Glutamatergic neuron (in vitro differentiated cells): ENCODE results near the gene C8G. TPM values are rescaled to one million over a fixed set of nuclear protein-coding genes. Genes with fewer than 3 reads are reported as not detected.

Source experiments
- DNase-seq: peaks from one replicate; pipeline ENCODE4 v3.0.0; 2022
- H3K27ac Mint-ChIP-seq: one replicate; pipeline ENCODE4 v1.8.0; 2020; ENCODE audit warnings: mild to moderate bottlenecking, mixed read lengths, inconsistent platforms; ENCODE audit not compliant: unreplicated experiment
- H3K27me3 Mint-ChIP-seq: one replicate; pipeline ENCODE4 v1.8.0; 2020; ENCODE audit warnings: mild to moderate bottlenecking, moderate library complexity, mixed read lengths, inconsistent platforms; ENCODE audit not compliant: unreplicated experiment
- H3K36me3 Mint-ChIP-seq: one replicate; pipeline ENCODE4 v1.8.0; 2020; ENCODE audit warnings: mild to moderate bottlenecking, mixed read lengths, inconsistent platforms; ENCODE audit not compliant: unreplicated experiment
- H3K4me1 Mint-ChIP-seq: one replicate; pipeline ENCODE4 v1.8.0; 2020; ENCODE audit warnings: mild to moderate bottlenecking, low read depth, mixed read lengths, inconsistent platforms; ENCODE audit not compliant: unreplicated experiment
- H3K4me3 Mint-ChIP-seq: one replicate; pipeline ENCODE4 v1.8.0; 2020; ENCODE audit warnings: mild to moderate bottlenecking, mixed read lengths, inconsistent platforms; ENCODE audit not compliant: unreplicated experiment
- H3K9me3 Mint-ChIP-seq: one replicate; pipeline ENCODE4 v1.8.0; 2020; ENCODE audit warnings: mild to moderate bottlenecking, moderate library complexity, mixed read lengths, inconsistent platforms; ENCODE audit not compliant: unreplicated experiment
- CTCF ChIP-seq: fragments of 200-600 bp; sonication (generic); IDR thresholded peaks from one replicate; pipeline ENCODE4 v1.5.0; 2021; ENCODE audit not compliant: partially characterized antibody, unreplicated experiment
- total RNA-seq: library from RNA; stranded (reverse); fragmentation: NEBNext Ultra II Directional; extraction: Animal tissue kit (Norgen Biotek cat#: 25700); gene quantifications from one replicate; pipeline ENCODE4 v1.2.1, GENCODE V29; 2021; ENCODE audit not compliant: unreplicated experiment

Gene C8G
- total RNA-seq, 1 donor from 2014 or later, result 14.5 TPM

DNA sequence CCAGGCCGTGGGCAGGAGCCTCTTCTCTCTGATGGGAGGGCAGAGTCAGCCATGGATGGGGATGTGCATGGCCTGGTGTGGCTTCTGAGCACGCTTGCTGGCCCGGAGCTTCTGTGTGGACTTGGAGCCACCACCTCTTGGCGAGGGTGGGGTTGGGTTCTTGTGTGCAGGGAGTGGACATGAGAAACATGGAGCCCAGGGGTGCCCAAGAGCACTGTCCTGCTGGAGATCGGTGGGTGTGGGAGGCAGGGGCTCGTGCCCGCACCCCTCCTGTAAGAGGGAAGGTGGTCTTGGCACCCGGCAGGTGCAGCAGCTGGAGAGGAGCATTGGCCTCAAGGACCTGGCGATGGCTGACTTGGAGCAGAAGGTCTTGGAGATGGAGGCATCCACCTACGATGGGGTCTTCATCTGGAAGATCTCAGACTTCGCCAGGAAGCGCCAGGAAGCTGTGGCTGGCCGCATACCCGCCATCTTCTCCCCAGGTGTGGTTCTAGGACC lies 24.3 kb upstream of the C8G start:
- H3K4me1 Mint-ChIP-seq, result peaks cover 5% of the 10 kb centered on the region
- no peak for DNase-seq
- H3K27me3 Mint-ChIP-seq, result peaks cover 4% of the 10 kb centered on the region
- no peak overlapping the region for H3K4me3 Mint-ChIP-seq
- peaks cover 8% of the 10 kb centered on the region for H3K9me3 Mint-ChIP-seq
- no peak overlapping the region for H3K27ac Mint-ChIP-seq
- no peak for TF ChIP-seq CTCF
- H3K36me3 Mint-ChIP-seq, result no peaks in the 10 kb centered on the region

DNA sequence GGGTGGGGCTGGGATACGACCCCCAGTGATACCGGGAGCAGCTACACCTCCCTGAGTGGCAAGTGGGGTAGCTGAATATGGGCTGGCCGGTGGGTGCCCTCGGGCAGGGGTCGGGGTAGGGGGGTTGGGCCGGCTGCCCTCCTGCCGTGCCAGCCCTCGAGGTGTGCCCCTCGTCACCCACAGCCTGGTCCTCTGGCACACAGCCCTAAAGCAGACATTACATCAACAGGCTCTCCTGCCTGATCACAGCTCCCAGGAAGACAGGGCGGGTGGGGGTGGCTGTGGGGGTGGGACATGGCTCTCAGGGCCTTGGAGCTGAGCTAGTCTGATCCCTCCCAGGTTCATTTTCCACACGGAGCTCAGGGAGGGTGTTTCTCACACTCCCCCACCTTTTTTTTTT lies 23.7 kb upstream of the C8G start:
- Mint-ChIP-seq H3K4me3 (no peak overlapping the region), H3K36me3 (no peaks in the 10 kb centered on the region), H3K27ac (no peak overlapping the region), H3K27me3 (peaks cover 4% of the 10 kb centered on the region), H3K4me1 (peaks cover 1% of the 10 kb centered on the region), H3K9me3 (peaks cover 6% of the 10 kb centered on the region)
- DNase-seq, result no peak
- TF ChIP-seq CTCF, result no peak

DNA sequence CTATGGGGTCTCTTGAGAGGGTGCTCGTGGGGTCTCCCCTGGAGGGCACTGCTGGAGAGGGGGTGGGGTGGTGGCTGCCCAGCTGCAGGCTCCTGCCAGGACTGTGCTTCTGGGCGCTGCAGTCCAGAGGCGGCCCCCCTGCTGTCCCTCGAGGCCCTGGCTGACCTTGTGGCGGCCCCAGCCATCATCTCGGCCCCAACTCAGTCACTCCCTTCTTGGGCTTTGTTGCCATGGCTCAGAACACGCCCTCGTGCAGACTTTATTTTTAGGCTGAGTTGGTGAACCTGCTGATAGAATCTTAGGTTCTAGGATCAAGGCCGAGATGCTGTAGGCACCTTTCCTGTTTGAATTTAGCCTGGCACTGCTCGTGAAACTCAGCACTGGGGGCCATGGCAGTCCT lies 23.3 kb upstream of the C8G start:
- no peak for TF ChIP-seq CTCF
- peaks cover 1% of the 10 kb centered on the region for H3K4me1 Mint-ChIP-seq
- DNase-seq, result no peak
- no peaks in the 10 kb centered on the region for H3K36me3 Mint-ChIP-seq
- no peak overlapping the region for H3K4me3 Mint-ChIP-seq
- peak overlapping the region; percentile 33 for H3K27ac Mint-ChIP-seq
- H3K9me3 Mint-ChIP-seq, result peaks cover 6% of the 10 kb centered on the region
- H3K27me3 Mint-ChIP-seq, result peaks cover 4% of the 10 kb centered on the region

DNA sequence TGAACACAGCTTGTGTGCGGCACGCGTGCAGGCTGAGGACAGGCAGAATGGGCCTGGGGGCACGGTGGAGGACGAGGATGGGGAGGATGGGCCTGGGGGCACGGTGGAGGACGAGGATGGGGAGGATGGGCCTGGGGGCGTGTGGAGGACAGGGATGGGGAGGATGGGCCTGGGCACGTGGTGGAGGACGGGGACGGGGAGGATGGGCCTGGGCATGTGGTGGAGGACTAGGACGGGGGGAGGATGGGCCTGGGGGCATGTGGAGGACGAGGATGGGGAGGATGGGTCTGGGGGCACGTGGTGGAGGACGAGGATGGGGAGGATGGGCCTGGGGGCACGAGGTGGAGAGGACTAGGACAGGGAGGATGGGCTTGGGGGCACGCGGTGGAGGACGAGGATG lies 22.5 kb upstream of the C8G start:
- Mint-ChIP-seq H3K36me3 (no peaks in the 10 kb centered on the region), H3K27ac (no peak overlapping the region), H3K9me3 (peaks cover 6% of the 10 kb centered on the region), H3K4me1 (peaks cover 5% of the 10 kb centered on the region), H3K27me3 (peaks cover 4% of the 10 kb centered on the region), H3K4me3 (no peak overlapping the region)
- no peak for TF ChIP-seq CTCF
- DNase-seq, result no peak

GRCh38 chr9:136923881-136924280 lies 21.2 kb upstream of the C8G start:
- no peak for DNase-seq
- H3K27me3 Mint-ChIP-seq, result peaks cover 3% of the 10 kb centered on the region
- no peak overlapping the region for H3K27ac Mint-ChIP-seq
- H3K9me3 Mint-ChIP-seq, result peaks cover 4% of the 10 kb centered on the region
- TF ChIP-seq CTCF, result no peak
- H3K4me1 Mint-ChIP-seq, result peaks cover 10% of the 10 kb centered on the region
- H3K4me3 Mint-ChIP-seq, result no peak overlapping the region
- H3K36me3 Mint-ChIP-seq, result no peaks in the 10 kb centered on the region
